HCT116 (cell line): ENCODE data around the gene SEMA3G. TPM values are rescaled to one million over a fixed set of nuclear protein-coding genes. Genes with fewer than 3 reads are reported as not detected.

ENCODE experiments used
- ATAC-seq: fragments of 200-7000 bp; cut with Tn5 transposase; 2 replicates; pipeline ENCODE4 v1.9.1; 2020; ENCODE audit warnings: mild to moderate bottlenecking, moderate library complexity
- BruUV-seq: library from RNA; stranded (reverse); fragments of 400-500 nt; replicated peaks from 2 replicates; lab custom pipeline; 2021; lab: Mats Ljungman, UMichigan
- CTCF ChIA-PET: fragments of 300-600 bp; sonication (Branson Sonifier 250); formaldehyde crosslinking; loops from one replicate; lab custom pipeline; 2021; ENCODE audit warnings: antibody characterized with exemption; lab: Charles Lee
- POLR2A ChIA-PET: fragments of 300-600, 350-600 bp; sonication (Branson Sonifier 250); formaldehyde crosslinking; loops from one replicate; lab custom pipeline; 2021; ENCODE audit warnings: antibody characterized with exemption; lab: Charles Lee
- RAD21 ChIA-PET, 2 experiments: fragments of 300-600 bp; sonication (Branson Sonifier 250); formaldehyde crosslinking; loops; one replicate each; lab custom pipeline; 2023; ENCODE audit warnings: low total read pairs in 2 of 2; ENCODE audit not compliant: uncharacterized antibody in 2 of 2, unreplicated experiment in 2 of 2, low non-redundant PET in 1 of 2; lab: Charles Lee
- DNase-seq: peaks from one replicate; pipeline ENCODE4 v3.0.0-alpha.2; 2010; ENCODE audit warnings: low read depth, low spot score
- H2AFZ ChIP-seq: fragments of 200-600 bp; shearing (Covaris generic), sonication (generic); 2 replicates; pipeline ENCODE4 v1.6.1; 2017; ENCODE audit warnings: low read depth, mixed run types, mixed read lengths, antibody characterized with exemption, low read length; ENCODE audit not compliant: poor library complexity, severe bottlenecking
- H3K27ac ChIP-seq: 2 replicates; pipeline ENCODE4 v1.5.1; 2012; ENCODE audit warnings: low read depth, low read length
- H3K27me3 ChIP-seq: fragments of 200-600 bp; sonication (generic); 2 replicates; pipeline ENCODE4 v1.6.1; 2016; ENCODE audit warnings: mixed run types, low read length, mixed read lengths; ENCODE audit not compliant: insufficient read depth
- H3K36me3 ChIP-seq, 2 experiments: fragments of 200-500 bp in 1 of 2; fragments of 200-600 bp in 1 of 2; sonication (Bioruptor generic) in 1 of 2; sonication (generic) in 1 of 2; 2 replicates each; pipeline versions ENCODE4 v1.5.1 to v1.6.1; 2014 to 2016; ENCODE audit warnings: low read length in 2 of 2, inconsistent platforms in 1 of 2, mixed read lengths in 1 of 2, mixed run types in 1 of 2; ENCODE audit not compliant: insufficient read depth in 2 of 2, control insufficient read depth in 1 of 2
- H3K4me1 ChIP-seq, 2 experiments: fragments of 200-600 bp in 1 of 2; sonication (generic) in 1 of 2; 2 replicates each; pipeline versions ENCODE4 v1.5.1 to v1.6.1; 2012 to 2017; ENCODE audit warnings: low read length in 2 of 2, inconsistent platforms in 1 of 2, mild to moderate bottlenecking in 1 of 2, mixed read lengths in 1 of 2, mixed run types in 1 of 2, moderate library complexity in 1 of 2; ENCODE audit not compliant: insufficient read depth in 2 of 2, control insufficient read depth in 1 of 2
- H3K4me2 ChIP-seq: fragments of 200-600 bp; sonication (generic); 2 replicates; pipeline ENCODE4 v1.6.1; 2017; ENCODE audit warnings: mixed run types, low read length, mixed read lengths
- H3K4me3 ChIP-seq, 2 experiments: fragments of 200-600 bp in 1 of 2; sonication (generic) in 1 of 2; replicated peaks in 1 of 2; 2 replicates each; pipeline ENCODE4 v1.5.1; 2011 to 2016; ENCODE audit warnings: low read length in 2 of 2, control low read depth in 1 of 2, low read depth in 1 of 2, mild to moderate bottlenecking in 1 of 2, mixed read lengths in 1 of 2, mixed run types in 1 of 2
- H3K79me2 ChIP-seq: fragments of 200-600 bp; sonication (generic); 2 replicates; pipeline ENCODE4 v1.6.1; 2017; ENCODE audit warnings: mild to moderate bottlenecking, mixed run types, low read length, moderate library complexity, mixed read lengths; ENCODE audit not compliant: insufficient read depth
- H3K9ac ChIP-seq: fragments of 200-600 bp; sonication (generic); 2 replicates; pipeline ENCODE4 v1.6.1; 2016; ENCODE audit warnings: low read length, mixed read lengths
- H3K9me2 ChIP-seq: fragments of 200-600 bp; sonication (generic), shearing (Covaris generic); 2 replicates; pipeline ENCODE4 v1.6.1; 2017; ENCODE audit warnings: mixed run types, mild to moderate bottlenecking, moderate library complexity; ENCODE audit not compliant: insufficient read depth
- H3K9me3 ChIP-seq, 2 experiments: fragments of 200-500 bp in 1 of 2; fragments of 200-600 bp in 1 of 2; sonication (Bioruptor generic) in 1 of 2; sonication (generic) in 1 of 2; 2 replicates each; pipeline ENCODE4 v1.6.1; 2014 to 2017; ENCODE audit warnings: low read length in 2 of 2, mixed read lengths in 2 of 2, inconsistent platforms in 1 of 2, low read depth in 1 of 2, mild to moderate bottlenecking in 1 of 2, mixed run types in 1 of 2, moderate library complexity in 1 of 2; ENCODE audit not compliant: control insufficient read depth in 1 of 2, insufficient read depth in 1 of 2
- H4K20me1 ChIP-seq: fragments of 200-600 bp; sonication (generic), shearing (Covaris generic); 2 replicates; pipeline ENCODE4 v1.6.1; 2017; ENCODE audit warnings: mixed run types, mild to moderate bottlenecking, moderate library complexity; ENCODE audit not compliant: insufficient read depth
- CBX3 ChIP-seq: IDR thresholded peaks from 2 replicates; pipeline ENCODE4 v1.6.1; 2012; ENCODE audit warnings: low read depth
- EGR1 ChIP-seq: IDR thresholded peaks from 2 replicates; pipeline ENCODE4 v1.6.1; 2012; ENCODE audit warnings: low read depth
- ELF1 ChIP-seq: IDR thresholded peaks from 2 replicates; pipeline ENCODE4 v1.6.1; 2012; ENCODE audit warnings: low read depth, borderline replicate concordance
- EZH2 ChIP-seq: fragments of 200-600 bp; sonication (generic); IDR thresholded peaks from 2 replicates; pipeline ENCODE4 v1.6.1; 2017; ENCODE audit warnings: antibody characterized with exemption, mixed run types
- JUND ChIP-seq: IDR thresholded peaks from 2 replicates; pipeline ENCODE4 v1.6.1; 2012
- RAD21 ChIP-seq: IDR thresholded peaks from 2 replicates; pipeline ENCODE4 v1.6.1; 2012; ENCODE audit warnings: low read depth, mild to moderate bottlenecking
- REST ChIP-seq: IDR thresholded peaks from 2 replicates; pipeline ENCODE4 v1.6.1; 2012; ENCODE audit warnings: low read depth
- SIN3A ChIP-seq: IDR thresholded peaks from 2 replicates; pipeline ENCODE4 v1.6.1; 2012; ENCODE audit warnings: low read depth
- SP1 ChIP-seq: IDR thresholded peaks from 2 replicates; pipeline ENCODE4 v1.6.1; 2012; ENCODE audit warnings: low read depth
- intact Hi-C: fragments of 100-400 bp; cut with micrococcal nuclease; formaldehyde crosslinking; loops from 2 replicates; pipeline ENCODE4 v1.10.0; 2022
- total RNA-seq: library from RNA; stranded (reverse); gene quantifications from one replicate; pipeline ENCODE4 v1.2.1, GENCODE V29; 2021; ENCODE audit not compliant: unreplicated experiment

Gene SEMA3G
- total RNA-seq, 1 experiment from 2014 or later, result 4.2 TPM

- TF ChIP-seq JUND (no peak), SP1 (no peak), REST (no peak), ELF1 (no peak), EZH2 (no peak), EGR1 (no peak)
Observed at GRCh38 chr3:52394751-52395502, 50.0 kb downstream of the SEMA3G start (continued).

- H3K9me3 ChIP-seq, result no peaks in the 10 kb centered on the region
- H3K4me2 ChIP-seq, result no peak overlapping the region
- BruUV-seq, result no TSS peak
- ChIA-PET POLR2A (no interaction called here), CTCF (no interaction called here), RAD21 (no interaction called here)
- H3K4me1 ChIP-seq, result no peaks in the 10 kb centered on the region
- ATAC-seq (no peak), DNase-seq (no peak)
- no peaks in the 10 kb centered on the region for H4K20me1 ChIP-seq
- H3K36me3 ChIP-seq, result no peaks in the 10 kb centered on the region
- no peaks in the 10 kb centered on the region for H3K9me2 ChIP-seq
- no peak overlapping the region for H3K4me3 ChIP-seq
- H3K79me2 ChIP-seq, result no peaks in the 10 kb centered on the region
- intact Hi-C loops, result no loop called here
- H2AFZ ChIP-seq, result no peak overlapping the region
- no peaks in the 10 kb centered on the region for H3K27me3 ChIP-seq
- no peak overlapping the region for H3K9ac ChIP-seq
- H3K27ac ChIP-seq, result no peak overlapping the region
- TF ChIP-seq EZH2, result no peak
- no peak for TF ChIP-seq SP1
- no peak for TF ChIP-seq RAD21
- no peak for TF ChIP-seq CBX3
- TF ChIP-seq JUND, result no peak
- no peak for TF ChIP-seq SIN3A
Observed at GRCh38 chr3:52393959-52394670, 50.8 kb downstream of the SEMA3G start.
